ENCODE data around the gene CTCF.

DNA sequence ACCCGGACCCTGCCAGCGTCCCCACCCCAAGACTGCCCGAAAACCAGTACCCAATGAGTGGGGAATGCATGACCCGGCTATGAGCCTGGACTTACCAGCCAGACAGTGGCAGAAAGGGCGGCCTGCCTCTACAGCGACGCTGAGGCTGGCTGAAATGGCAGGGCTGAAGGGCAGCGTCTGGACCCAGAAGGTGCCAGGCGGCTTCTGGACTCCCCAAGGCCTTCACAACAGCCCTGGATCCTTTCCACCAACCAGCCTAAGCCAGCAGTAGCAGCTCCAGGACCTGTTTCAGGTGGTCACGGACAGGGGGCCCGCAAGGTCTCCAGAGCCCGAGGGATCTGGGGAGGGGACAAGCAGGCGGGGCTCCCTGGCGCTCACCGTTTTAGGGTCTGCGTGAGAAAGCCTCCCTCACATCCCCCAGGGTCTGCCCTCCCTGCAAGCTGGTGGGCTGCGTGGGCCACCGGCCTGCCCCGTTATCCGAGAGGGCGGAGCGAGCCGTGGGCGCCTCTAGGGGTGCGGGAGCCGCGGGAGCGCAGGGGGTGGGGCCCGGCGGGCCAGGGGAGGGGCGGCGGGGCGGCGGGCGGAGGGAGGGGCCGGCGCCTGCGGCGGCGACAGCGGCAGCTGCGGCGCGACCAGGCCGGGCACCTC, 34.0 kb upstream of the CTCF start, which contains the start of gene RIPOR1:
- TF ChIP-seq, protein P1, sequence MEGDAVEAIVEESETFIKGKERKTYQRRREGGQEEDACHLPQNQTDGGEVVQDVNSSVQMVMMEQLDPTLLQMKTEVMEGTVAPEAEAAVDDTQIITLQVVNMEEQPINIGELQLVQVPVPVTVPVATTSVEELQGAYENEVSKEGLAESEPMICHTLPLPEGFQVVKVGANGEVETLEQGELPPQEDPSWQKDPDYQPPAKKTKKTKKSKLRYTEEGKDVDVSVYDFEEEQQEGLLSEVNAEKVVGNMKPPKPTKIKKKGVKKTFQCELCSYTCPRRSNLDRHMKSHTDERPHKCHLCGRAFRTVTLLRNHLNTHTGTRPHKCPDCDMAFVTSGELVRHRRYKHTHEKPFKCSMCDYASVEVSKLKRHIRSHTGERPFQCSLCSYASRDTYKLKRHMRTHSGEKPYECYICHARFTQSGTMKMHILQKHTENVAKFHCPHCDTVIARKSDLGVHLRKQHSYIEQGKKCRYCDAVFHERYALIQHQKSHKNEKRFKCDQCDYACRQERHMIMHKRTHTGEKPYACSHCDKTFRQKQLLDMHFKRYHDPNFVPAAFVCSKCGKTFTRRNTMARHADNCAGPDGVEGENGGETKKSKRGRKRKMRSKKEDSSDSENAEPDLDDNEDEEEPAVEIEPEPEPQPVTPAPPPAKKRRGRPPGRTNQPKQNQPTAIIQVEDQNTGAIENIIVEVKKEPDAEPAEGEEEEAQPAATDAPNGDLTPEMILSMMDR (IDR thresholded peaks at IDR 0.05 in 8 of 11, conservative IDR thresholded peaks at IDR 0.05 in 3 of 11) = no peak
- TF ChIP-seq POLR2AphosphoS5 (IDR thresholded peaks at IDR 0.05) = no peak
- TF ChIP-seq POLR2A (IDR thresholded peaks at IDR 0.05) = no peak

Data from spleen (tissue), 7 donors.